ENCODE data around the gene SLC2A10.

SLC2A10 gene

GRCh38 chr20:46672543-46673148, 36.8 kb upstream of the SLC2A10 start:
- no peak for TF ChIP-seq ESRRG (CRISPR knock-in tag; IDR thresholded peaks at IDR 0.05)
- no peak for TF ChIP-seq ZNF8 (CRISPR knock-in tag; IDR thresholded peaks at IDR 0.05)
- no peak for TF ChIP-seq RARB (CRISPR knock-in tag; IDR thresholded peaks at IDR 0.05)
- no peak for TF ChIP-seq SNAI2 (CRISPR knock-in tag; IDR thresholded peaks at IDR 0.05)
- TF ChIP-seq TSHZ2 (CRISPR knock-in tag; IDR thresholded peaks at IDR 0.05): no peak
- TF ChIP-seq ZFP30 (CRISPR knock-in tag; IDR thresholded peaks at IDR 0.05): no peak
- TF ChIP-seq CSDC2 (CRISPR knock-in tag; IDR thresholded peaks at IDR 0.05): no peak
- no peak for TF ChIP-seq ARNTL (CRISPR knock-in tag; IDR thresholded peaks at IDR 0.05; ENCODE audit: borderline replicate concordance, low read depth)
- no peak for TF ChIP-seq PPARA (CRISPR knock-in tag; IDR thresholded peaks at IDR 0.05; ENCODE audit: borderline replicate concordance)
- no peak for TF ChIP-seq PATZ1 (CRISPR knock-in tag; IDR thresholded peaks at IDR 0.05; ENCODE audit: borderline replicate concordance)
- no peak for TF ChIP-seq ZNF70 (CRISPR knock-in tag; IDR thresholded peaks at IDR 0.05)
- ATAC-seq: no peak

GRCh38 chr20:46673394-46674252, 35.8 kb upstream of the SLC2A10 start:
- ATAC-seq: no peak
- TF ChIP-seq ARNTL (CRISPR knock-in tag; IDR thresholded peaks at IDR 0.05; ENCODE audit: borderline replicate concordance, low read depth) (no peak), TOX (CRISPR knock-in tag; IDR thresholded peaks at IDR 0.05; ENCODE audit: borderline replicate concordance) (no peak), ZFP30 (CRISPR knock-in tag; IDR thresholded peaks at IDR 0.05) (no peak), ESRRG (CRISPR knock-in tag; IDR thresholded peaks at IDR 0.05) (no peak), PPARA (CRISPR knock-in tag; IDR thresholded peaks at IDR 0.05; ENCODE audit: borderline replicate concordance) (no peak), PATZ1 (CRISPR knock-in tag; IDR thresholded peaks at IDR 0.05; ENCODE audit: borderline replicate concordance) (no peak), ZNF70 (CRISPR knock-in tag; IDR thresholded peaks at IDR 0.05) (no peak), BACH2 (CRISPR knock-in tag; IDR thresholded peaks at IDR 0.05; ENCODE audit: borderline replicate concordance) (no peak), TCF4 (CRISPR knock-in tag; IDR thresholded peaks at IDR 0.05; ENCODE audit: borderline replicate concordance) (no peak), ZC3H10 (CRISPR knock-in tag; IDR thresholded peaks at IDR 0.05) (no peak), ZNF8 (CRISPR knock-in tag; IDR thresholded peaks at IDR 0.05) (no peak), ZFP3 (CRISPR knock-in tag; IDR thresholded peaks at IDR 0.05) (no peak), ISL1 (CRISPR knock-in tag; IDR thresholded peaks at IDR 0.05) (no peak), OSR1 (CRISPR knock-in tag; IDR thresholded peaks at IDR 0.05) (no peak), RARB (CRISPR knock-in tag; IDR thresholded peaks at IDR 0.05) (no peak), CSRNP3 (CRISPR knock-in tag; IDR thresholded peaks at IDR 0.05) (no peak), POU6F1 (CRISPR knock-in tag; IDR thresholded peaks at IDR 0.05; ENCODE audit: borderline replicate concordance, low read depth) (no peak), SNAI2 (CRISPR knock-in tag; IDR thresholded peaks at IDR 0.05) (no peak)

All from SK-N-SH treated with all-trans-retinoic acid at 6 μM for 48 hours (cell line).